HEK293 (cell line): ENCODE data around the gene METTL23.
"Not testable (repeated sequence)": the region's sequence is repeated elsewhere in the genome, so short reads cannot be mapped to it uniquely, and the experiment has no call there.

ENCODE experiments used
- CTCF ChIA-PET: fragments of 350-600 bp; formaldehyde crosslinking; extraction: SDS; loops from one replicate; lab custom pipeline; 2021; ENCODE audit warnings: antibody characterized with exemption; lab: Yijun Ruan, JAX
- POLR2A ChIA-PET: fragments of 300-600 bp; formaldehyde crosslinking; extraction: SDS; loops from one replicate; lab custom pipeline; 2020; ENCODE audit warnings: antibody characterized with exemption, inconsistent platforms; lab: Yijun Ruan, JAX
- H3K27ac ChIP-seq: fragments of 200-500 bp; sonication (Bioruptor generic); 2 replicates; pipeline ENCODE4 v1.5.1; 2014; ENCODE audit warnings: low read depth, low read length, control low read depth, inconsistent platforms; ENCODE audit errors: extremely low read depth
- H3K36me3 ChIP-seq, 2 experiments: fragments of 200-500 bp in 1 of 2; sonication (Bioruptor generic) in 1 of 2; 1 replicate in 1 of 2; 2 replicates in 1 of 2; pipeline ENCODE4 v1.5.1; 2014 to 2017; ENCODE audit warnings: inconsistent platforms in 2 of 2, low read length in 2 of 2; ENCODE audit not compliant: control insufficient read depth in 2 of 2, insufficient read depth in 1 of 2
- H3K4me1 ChIP-seq: fragments of 200-500 bp; sonication (Bioruptor generic); 2 replicates; pipeline ENCODE4 v1.5.1; 2014; ENCODE audit warnings: mild to moderate bottlenecking, low read length, inconsistent platforms; ENCODE audit not compliant: control insufficient read depth, insufficient read depth
- H3K4me3 ChIP-seq: 2 replicates; pipeline ENCODE4 v1.5.1; 2011; ENCODE audit warnings: low read depth, mild to moderate bottlenecking, control low read depth, low read length, moderate library complexity
- H3K9me3 ChIP-seq: fragments of 200-500 bp; sonication (Bioruptor generic); 2 replicates; pipeline ENCODE4 v1.5.1; 2014; ENCODE audit warnings: low read depth, low read length, inconsistent platforms; ENCODE audit not compliant: control insufficient read depth, insufficient read depth
- BCL11B ChIP-seq: fragments of 450-650 bp; formaldehyde crosslinking; IDR thresholded peaks from 2 replicates; pipeline ENCODE4 v1.5.1; 2016; ENCODE audit warnings: low read depth, missing biosample characterization, missing genetic modification characterization
- KLF1 ChIP-seq: fragments of 450-650 bp; formaldehyde crosslinking; IDR thresholded peaks from 2 replicates; pipeline ENCODE4 v1.5.1; 2016; ENCODE audit warnings: missing biosample characterization, missing genetic modification characterization
- KLF10 ChIP-seq: fragments of 450-650 bp; IDR thresholded peaks from 2 replicates; pipeline ENCODE4 v1.5.1; 2018; ENCODE audit warnings: missing biosample characterization, mild to moderate bottlenecking, missing genetic modification characterization
- KLF16 ChIP-seq: fragments of 450-650 bp; formaldehyde crosslinking; IDR thresholded peaks from 2 replicates; pipeline ENCODE4 v1.5.1; 2017; ENCODE audit warnings: missing biosample characterization, missing genetic modification characterization
- KLF8 ChIP-seq: fragments of 450-650 bp; formaldehyde crosslinking; IDR thresholded peaks from 2 replicates; pipeline ENCODE4 v1.5.1; 2016; ENCODE audit warnings: missing biosample characterization, missing genetic modification characterization
- KLF9 ChIP-seq: fragments of 450-650 bp; formaldehyde crosslinking; IDR thresholded peaks from 2 replicates; pipeline ENCODE4 v1.5.1; 2016; ENCODE audit warnings: missing biosample characterization, missing genetic modification characterization, low read depth
- PATZ1 ChIP-seq: fragments of 450-650 bp; formaldehyde crosslinking; IDR thresholded peaks from 2 replicates; pipeline ENCODE4 v1.5.1; 2016; ENCODE audit warnings: missing biosample characterization, missing genetic modification characterization
- RBAK ChIP-seq: fragments of 450-650 bp; formaldehyde crosslinking; IDR thresholded peaks from 2 replicates; pipeline ENCODE4 v1.5.1; 2016; ENCODE audit warnings: missing biosample characterization, missing genetic modification characterization
- SP2 ChIP-seq: fragments of 450-650 bp; formaldehyde crosslinking; IDR thresholded peaks from 2 replicates; pipeline ENCODE4 v1.5.1; 2016; ENCODE audit warnings: missing biosample characterization, missing genetic modification characterization
- SP3 ChIP-seq: fragments of 450-650 bp; formaldehyde crosslinking; IDR thresholded peaks from 2 replicates; pipeline ENCODE4 v1.5.1; 2016; ENCODE audit warnings: missing biosample characterization, missing genetic modification characterization
- SP7 ChIP-seq: fragments of 450-650 bp; formaldehyde crosslinking; IDR thresholded peaks from 2 replicates; pipeline ENCODE4 v1.5.1; 2016; ENCODE audit warnings: missing biosample characterization, missing genetic modification characterization
- YY2 ChIP-seq: fragments of 450-650 bp; formaldehyde crosslinking; IDR thresholded peaks from 2 replicates; pipeline ENCODE4 v1.5.1; 2016; ENCODE audit warnings: missing biosample characterization, missing genetic modification characterization
- ZBTB20 ChIP-seq: fragments of 450-650 bp; formaldehyde crosslinking; IDR thresholded peaks from 2 replicates; pipeline ENCODE4 v1.5.1; 2016; ENCODE audit warnings: missing biosample characterization, missing genetic modification characterization
- ZFHX2 ChIP-seq: fragments of 450-650 bp; formaldehyde crosslinking; conservative IDR thresholded peaks from 2 replicates; pipeline ENCODE4 v1.5.1; 2016; ENCODE audit warnings: missing biosample characterization, missing genetic modification characterization
- ZIC2 ChIP-seq: fragments of 450-650 bp; formaldehyde crosslinking; IDR thresholded peaks from 2 replicates; pipeline ENCODE4 v1.5.1; 2016; ENCODE audit warnings: missing biosample characterization, missing genetic modification characterization
- ZNF138 ChIP-seq: fragments of 450-650 bp; formaldehyde crosslinking; IDR thresholded peaks from 2 replicates; pipeline ENCODE4 v1.5.1; 2016; ENCODE audit warnings: missing biosample characterization, missing genetic modification characterization, borderline replicate concordance
- ZNF148 ChIP-seq: fragments of 450-650 bp; formaldehyde crosslinking; IDR thresholded peaks from 2 replicates; pipeline ENCODE4 v1.5.0; 2017; ENCODE audit warnings: missing biosample characterization, missing genetic modification characterization, borderline replicate concordance
- ZNF335 ChIP-seq: fragments of 450-650 bp; formaldehyde crosslinking; conservative IDR thresholded peaks from 2 replicates; pipeline ENCODE4 v1.5.1; 2016; ENCODE audit warnings: missing biosample characterization, missing genetic modification characterization
- ZNF514 ChIP-seq: fragments of 450-650 bp; formaldehyde crosslinking; IDR thresholded peaks from 2 replicates; pipeline ENCODE4 v1.5.1; 2016; ENCODE audit warnings: missing biosample characterization, missing genetic modification characterization
- ZNF548 ChIP-seq: fragments of 450-650 bp; formaldehyde crosslinking; IDR thresholded peaks from 2 replicates; pipeline ENCODE4 v1.5.1; 2016; ENCODE audit warnings: missing biosample characterization, missing genetic modification characterization
- ZNF558 ChIP-seq: fragments of 450-650 bp; formaldehyde crosslinking; IDR thresholded peaks from 2 replicates; pipeline ENCODE4 v1.5.1; 2016; ENCODE audit warnings: missing biosample characterization, missing genetic modification characterization
- ZNF560 ChIP-seq: fragments of 450-650 bp; formaldehyde crosslinking; IDR thresholded peaks from 2 replicates; pipeline ENCODE4 v1.5.1; 2017; ENCODE audit warnings: missing biosample characterization, missing genetic modification characterization, borderline replicate concordance
- ZNF561 ChIP-seq: fragments of 450-650 bp; IDR thresholded peaks from 2 replicates; pipeline ENCODE4 v1.5.1; 2018; ENCODE audit warnings: missing biosample characterization, missing genetic modification characterization, borderline replicate concordance
- ZNF624 ChIP-seq: fragments of 450-650 bp; formaldehyde crosslinking; IDR thresholded peaks from 2 replicates; pipeline ENCODE4 v1.5.1; 2017; ENCODE audit warnings: missing biosample characterization, missing genetic modification characterization
- ZNF777 ChIP-seq: fragments of 450-650 bp; formaldehyde crosslinking; IDR thresholded peaks from 2 replicates; pipeline ENCODE4 v1.5.1; 2017; ENCODE audit warnings: missing biosample characterization, missing genetic modification characterization, borderline replicate concordance
- ZSCAN16 ChIP-seq: fragments of 450-650 bp; formaldehyde crosslinking; IDR thresholded peaks from 2 replicates; pipeline ENCODE4 v1.5.1; 2016; ENCODE audit warnings: missing biosample characterization, missing genetic modification characterization
- ZSCAN30 ChIP-seq: fragments of 450-650 bp; IDR thresholded peaks from 2 replicates; pipeline ENCODE4 v1.5.1; 2018; ENCODE audit warnings: missing biosample characterization, mild to moderate bottlenecking, missing genetic modification characterization, moderate library complexity
- TF ChIP-seq, protein P1 (sequence below): fragments of 450-650 bp; formaldehyde crosslinking; IDR thresholded peaks from 2 replicates; pipeline ENCODE4 v1.5.1; 2016; ENCODE audit warnings: missing biosample characterization, missing genetic modification characterization

METTL23 gene

GRCh38 chr17:76709077-76709950, 17.3 kb upstream of the METTL23 start (continued):
- TF ChIP-seq RBAK (no peak), ZSCAN30 (tag by site-specific recombination) (peak; percentile 80; the same call in 1 of the 2 replicates), ZNF548 (tag by site-specific recombination) (no peak), ZNF138 (tag by site-specific recombination) (no peak), ZSCAN16 (tag by site-specific recombination) (no peak), KLF16 (tag by site-specific recombination) (peak; percentile 73; the same call in 1 of the 2 replicates), ZNF561 (tag by site-specific recombination) (peak; percentile 76), ZNF624 (tag by site-specific recombination) (no peak), ZNF148 (tag by site-specific recombination) (no peak), KLF10 (tag by site-specific recombination) (peak; percentile 97), ZNF514 (tag by site-specific recombination) (no peak), SP2 (tag by site-specific recombination) (peak; percentile 87), ZNF558 (tag by site-specific recombination) (no peak), ZNF777 (tag by site-specific recombination) (no peak), ZNF560 (tag by site-specific recombination) (no peak), BCL11B (no peak)

DNA sequence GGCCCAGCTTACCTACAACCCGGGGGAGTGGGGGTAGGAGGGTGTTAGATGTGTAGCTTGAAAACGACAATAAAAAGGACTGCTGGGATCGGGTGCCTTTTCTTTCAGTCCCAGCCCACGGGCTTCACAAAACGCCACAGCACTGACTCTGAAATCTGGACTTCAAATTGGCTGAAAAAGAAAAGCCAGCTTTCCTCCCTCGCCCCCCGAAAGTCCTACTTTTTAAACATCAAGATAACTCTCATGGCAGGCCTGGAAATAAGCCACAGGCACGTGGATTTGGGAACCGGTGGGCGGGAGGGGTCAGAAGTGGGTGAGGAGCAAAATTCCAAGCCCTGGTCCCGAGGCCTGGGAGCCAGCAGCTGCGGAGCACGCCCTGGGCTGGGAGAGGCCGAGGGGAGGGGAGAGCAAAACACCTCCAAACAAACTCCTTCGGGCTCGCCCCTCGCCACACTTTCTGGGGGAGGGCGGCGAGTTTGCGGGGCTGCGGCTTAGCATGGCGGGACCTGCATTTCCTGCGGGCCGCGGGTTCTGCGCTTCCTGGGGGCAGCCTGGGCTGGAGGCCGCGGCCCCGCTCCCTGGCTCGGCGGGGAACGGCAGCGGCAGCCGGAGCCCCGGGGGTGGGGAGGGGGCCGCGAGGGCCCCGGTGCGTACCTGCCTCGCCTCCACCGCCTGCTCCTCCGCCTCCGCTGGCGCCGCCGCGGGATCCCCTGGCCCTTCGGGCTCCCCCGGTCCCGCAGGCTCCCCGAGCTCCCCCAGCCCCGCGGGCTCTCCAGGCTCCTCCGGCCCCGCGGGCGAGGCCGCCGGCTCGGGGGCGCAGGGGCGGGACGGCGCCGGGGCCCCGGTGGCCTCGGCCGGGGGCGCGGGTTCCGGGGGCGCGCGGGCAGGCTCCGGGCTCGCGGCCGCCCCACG, 16.4 kb upstream of the METTL23 start:
- H3K4me1 ChIP-seq: peaks cover 28% of the 10 kb centered on the region
- ChIA-PET POLR2A (interaction anchor here (0.6 to 3.5 kb wide), 13 partner anchors 9 to 386 kb away, joined by 3 to 22 read pairs (median 7); no protein-coding TSS in a partner anchor), CTCF (interaction anchor here (0.6 to 9.8 kb wide), 13 partner anchors 9 to 696 kb away, joined by 3 to 175 read pairs (median 3); partner anchors contain the start of genes JMJD6 and METTL23)
- H3K4me3 ChIP-seq: peak overlapping the region; percentile 65
- H3K9me3 ChIP-seq: not testable (repeated sequence)
- H3K27ac ChIP-seq: peak overlapping the region; percentile 87
- peaks cover 6 to 40% of the 10 kb centered on the region in 2 experiments; a peak in 2 of 3 replicates for H3K36me3 ChIP-seq
- TF ChIP-seq ZNF335 (tag by site-specific recombination) (peak; percentile 26; the same call in 1 of the 2 replicates), SP7 (tag by site-specific recombination) (peak; percentile 14; the same call in 1 of the 2 replicates), ZBTB20 (tag by site-specific recombination) (peak; percentile 57; the same call in 1 of the 2 replicates), KLF1 (0 out of 2 replicates have a peak, but pooled peaks have one; percentile 18), KLF8 (tag by site-specific recombination) (peak; percentile 62), ZFHX2 (peak; percentile 50), KLF9 (tag by site-specific recombination) (peak; percentile 33; the same call in 1 of the 2 replicates), PATZ1 (tag by site-specific recombination) (peak; percentile 61), ZIC2 (tag by site-specific recombination) (0 out of 2 replicates have a peak, but pooled peaks have one; percentile 6), SP3 (peak; percentile 9; the same call in 1 of the 2 replicates), YY2 (peak; percentile 47; the same call in 1 of the 2 replicates)
- TF ChIP-seq, protein P1, sequence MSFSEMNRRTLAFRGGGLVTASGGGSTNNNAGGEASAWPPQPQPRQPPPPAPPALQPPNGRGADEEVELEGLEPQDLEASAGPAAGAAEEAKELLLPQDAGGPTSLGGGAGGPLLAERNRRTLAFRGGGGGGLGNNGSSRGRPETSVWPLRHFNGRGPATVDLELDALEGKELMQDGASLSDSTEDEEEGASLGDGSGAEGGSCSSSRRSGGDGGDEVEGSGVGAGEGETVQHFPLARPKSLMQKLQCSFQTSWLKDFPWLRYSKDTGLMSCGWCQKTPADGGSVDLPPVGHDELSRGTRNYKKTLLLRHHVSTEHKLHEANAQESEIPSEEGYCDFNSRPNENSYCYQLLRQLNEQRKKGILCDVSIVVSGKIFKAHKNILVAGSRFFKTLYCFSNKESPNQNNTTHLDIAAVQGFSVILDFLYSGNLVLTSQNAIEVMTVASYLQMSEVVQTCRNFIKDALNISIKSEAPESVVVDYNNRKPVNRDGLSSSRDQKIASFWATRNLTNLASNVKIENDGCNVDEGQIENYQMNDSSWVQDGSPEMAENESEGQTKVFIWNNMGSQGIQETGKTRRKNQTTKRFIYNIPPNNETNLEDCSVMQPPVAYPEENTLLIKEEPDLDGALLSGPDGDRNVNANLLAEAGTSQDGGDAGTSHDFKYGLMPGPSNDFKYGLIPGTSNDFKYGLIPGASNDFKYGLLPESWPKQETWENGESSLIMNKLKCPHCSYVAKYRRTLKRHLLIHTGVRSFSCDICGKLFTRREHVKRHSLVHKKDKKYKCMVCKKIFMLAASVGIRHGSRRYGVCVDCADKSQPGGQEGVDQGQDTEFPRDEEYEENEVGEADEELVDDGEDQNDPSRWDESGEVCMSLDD: peak; percentile 45; the same call in 1 of the 2 replicates
